SU-DHL-6 (cell line): ENCODE data around the gene C6orf132.

Experiments used
- H2AFZ ChIP-seq: fragments of 200-600 bp; sonication (generic); 2 replicates; pipeline ENCODE4 v1.6.1; 2014; ENCODE audit warnings: low read depth, mild to moderate bottlenecking, moderate library complexity, mixed read lengths, antibody characterized with exemption, low read length; ENCODE audit not compliant: severe bottlenecking
- H3F3A ChIP-seq: fragments of 200-600 bp; shearing (Covaris generic); 2 replicates; pipeline ENCODE4 v1.6.0; 2016; ENCODE audit warnings: antibody characterized with exemption, mild to moderate bottlenecking; ENCODE audit not compliant: insufficient read depth
- H3K27ac ChIP-seq: fragments of 200-600 bp; sonication (generic); 2 replicates; pipeline ENCODE4 v1.5.1; 2016; ENCODE audit warnings: low read depth, mild to moderate bottlenecking, low read length, moderate library complexity, mixed read lengths
- H3K27me3 ChIP-seq: fragments of 200-600 bp; sonication (generic), shearing (Covaris generic); 2 replicates; pipeline ENCODE4 v1.6.0; 2014; ENCODE audit warnings: mild to moderate bottlenecking, low read length
- H3K36me3 ChIP-seq: fragments of 200-600 bp; sonication (generic); 2 replicates; pipeline ENCODE4 v1.6.1; 2014; ENCODE audit warnings: mild to moderate bottlenecking, low read length, mixed read lengths
- H3K4me2 ChIP-seq: fragments of 300-600, 200-600 bp; shearing (Covaris generic), sonication (generic); 2 replicates; pipeline ENCODE4 v1.6.0; 2014; ENCODE audit warnings: low read length, low read depth, mild to moderate bottlenecking; ENCODE audit not compliant: poor library complexity, severe bottlenecking
- H3K4me3 ChIP-seq: fragments of 200-600 bp; sonication (generic); 2 replicates; pipeline ENCODE4 v1.5.1; 2014; ENCODE audit warnings: antibody characterized with exemption, low read length, mild to moderate bottlenecking, mixed read lengths; ENCODE audit not compliant: insufficient read depth, poor library complexity, severe bottlenecking
- H3K79me2 ChIP-seq: fragments of 200-600 bp; sonication (generic); 2 replicates; pipeline ENCODE4 v1.6.1; 2014; ENCODE audit warnings: mild to moderate bottlenecking, low read length, moderate library complexity; ENCODE audit not compliant: insufficient read depth
- H3K9ac ChIP-seq: fragments of 200-600 bp; sonication (generic); 2 replicates; pipeline ENCODE4 v1.7.0; 2014; ENCODE audit warnings: mild to moderate bottlenecking, low read length
- H3K9me2 ChIP-seq: fragments of 200-600 bp; sonication (generic); replicated peaks from 2 replicates; pipeline ENCODE4 v1.6.1; 2014; ENCODE audit warnings: low read length; ENCODE audit not compliant: insufficient read depth
- H3K9me3 ChIP-seq: fragments of 200-600 bp; sonication (generic); 2 replicates; pipeline ENCODE4 v1.6.1; 2014; ENCODE audit warnings: low read length, mixed read lengths; ENCODE audit not compliant: insufficient read depth
- H4K20me1 ChIP-seq: fragments of 200-600 bp; sonication (generic); 2 replicates; pipeline ENCODE4 v1.6.1; 2014; ENCODE audit warnings: low read depth, mild to moderate bottlenecking, antibody characterized with exemption, low read length, moderate library complexity, mixed read lengths
- EZH2phosphoT487 ChIP-seq: fragments of 200-600 bp; sonication (generic), shearing (Covaris generic); conservative IDR thresholded peaks from 2 replicates; pipeline ENCODE4 v1.6.1; 2018; ENCODE audit warnings: mild to moderate bottlenecking, antibody characterized with exemption, low read length, moderate library complexity, mixed read lengths
- TF ChIP-seq, protein P1 (sequence below): fragments of 200-600 bp; sonication (generic); IDR thresholded peaks from one replicate; pipeline ENCODE4 v1.5.1; 2017; ENCODE audit warnings: antibody characterized with exemption, mild to moderate bottlenecking, low read length, moderate library complexity; ENCODE audit not compliant: insufficient read depth, poor library complexity, severe bottlenecking

C6orf132 gene

DNA sequence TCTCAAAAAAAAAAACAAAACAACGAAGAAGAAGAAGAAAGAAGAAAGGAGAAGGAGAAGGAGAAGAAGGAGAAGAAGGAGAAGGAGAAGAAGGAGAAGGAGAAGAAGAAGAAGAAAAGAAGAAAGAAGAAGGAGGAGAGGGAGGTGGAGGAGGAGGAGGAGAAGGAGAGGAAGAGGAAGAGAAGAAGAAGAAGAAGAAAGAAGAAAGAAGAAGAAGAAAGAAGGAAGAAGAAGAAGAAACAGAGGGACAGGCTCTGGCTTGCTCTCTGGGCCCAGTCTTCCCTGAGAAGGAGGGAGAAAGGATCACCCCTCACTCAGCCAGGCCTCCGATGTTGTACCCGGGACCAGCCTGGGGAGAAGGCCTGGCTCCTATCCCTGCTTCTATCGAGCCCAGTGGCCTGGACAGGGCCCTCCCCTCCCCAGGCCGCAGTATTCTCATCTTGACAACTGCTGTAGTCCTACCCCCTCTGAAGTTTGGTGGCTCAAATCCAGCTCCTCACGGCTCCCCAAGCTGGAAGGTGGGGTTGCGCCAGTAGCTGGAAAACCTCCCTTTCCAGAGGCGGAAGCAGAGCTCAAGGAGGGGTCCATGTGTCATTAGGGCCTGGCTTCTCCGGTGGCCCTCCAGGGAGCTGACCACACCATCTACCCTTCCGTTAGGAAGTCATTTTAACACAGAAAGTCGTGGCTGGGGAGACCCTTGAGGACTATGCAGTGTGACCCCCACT, 18.9 kb downstream of the C6orf132 start:
- Histone ChIP-seq H3F3A (no peaks in the 10 kb centered on the region), H3K36me3 (no peaks in the 10 kb centered on the region), H3K4me2 (no peak overlapping the region), H3K4me3 (no peak overlapping the region), H3K79me2 (no peaks in the 10 kb centered on the region), H3K27ac (no peak overlapping the region), H2AFZ (no peak overlapping the region), H3K27me3 (no peaks in the 10 kb centered on the region), H3K9me3 (no peaks in the 10 kb centered on the region), H3K9me2 (no peaks in the 10 kb centered on the region), H3K9ac (no peak overlapping the region), H4K20me1 (no peaks in the 10 kb centered on the region)
- TF ChIP-seq, protein P1, sequence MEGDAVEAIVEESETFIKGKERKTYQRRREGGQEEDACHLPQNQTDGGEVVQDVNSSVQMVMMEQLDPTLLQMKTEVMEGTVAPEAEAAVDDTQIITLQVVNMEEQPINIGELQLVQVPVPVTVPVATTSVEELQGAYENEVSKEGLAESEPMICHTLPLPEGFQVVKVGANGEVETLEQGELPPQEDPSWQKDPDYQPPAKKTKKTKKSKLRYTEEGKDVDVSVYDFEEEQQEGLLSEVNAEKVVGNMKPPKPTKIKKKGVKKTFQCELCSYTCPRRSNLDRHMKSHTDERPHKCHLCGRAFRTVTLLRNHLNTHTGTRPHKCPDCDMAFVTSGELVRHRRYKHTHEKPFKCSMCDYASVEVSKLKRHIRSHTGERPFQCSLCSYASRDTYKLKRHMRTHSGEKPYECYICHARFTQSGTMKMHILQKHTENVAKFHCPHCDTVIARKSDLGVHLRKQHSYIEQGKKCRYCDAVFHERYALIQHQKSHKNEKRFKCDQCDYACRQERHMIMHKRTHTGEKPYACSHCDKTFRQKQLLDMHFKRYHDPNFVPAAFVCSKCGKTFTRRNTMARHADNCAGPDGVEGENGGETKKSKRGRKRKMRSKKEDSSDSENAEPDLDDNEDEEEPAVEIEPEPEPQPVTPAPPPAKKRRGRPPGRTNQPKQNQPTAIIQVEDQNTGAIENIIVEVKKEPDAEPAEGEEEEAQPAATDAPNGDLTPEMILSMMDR, result no peak
- no peak for TF ChIP-seq EZH2phosphoT487

DNA sequence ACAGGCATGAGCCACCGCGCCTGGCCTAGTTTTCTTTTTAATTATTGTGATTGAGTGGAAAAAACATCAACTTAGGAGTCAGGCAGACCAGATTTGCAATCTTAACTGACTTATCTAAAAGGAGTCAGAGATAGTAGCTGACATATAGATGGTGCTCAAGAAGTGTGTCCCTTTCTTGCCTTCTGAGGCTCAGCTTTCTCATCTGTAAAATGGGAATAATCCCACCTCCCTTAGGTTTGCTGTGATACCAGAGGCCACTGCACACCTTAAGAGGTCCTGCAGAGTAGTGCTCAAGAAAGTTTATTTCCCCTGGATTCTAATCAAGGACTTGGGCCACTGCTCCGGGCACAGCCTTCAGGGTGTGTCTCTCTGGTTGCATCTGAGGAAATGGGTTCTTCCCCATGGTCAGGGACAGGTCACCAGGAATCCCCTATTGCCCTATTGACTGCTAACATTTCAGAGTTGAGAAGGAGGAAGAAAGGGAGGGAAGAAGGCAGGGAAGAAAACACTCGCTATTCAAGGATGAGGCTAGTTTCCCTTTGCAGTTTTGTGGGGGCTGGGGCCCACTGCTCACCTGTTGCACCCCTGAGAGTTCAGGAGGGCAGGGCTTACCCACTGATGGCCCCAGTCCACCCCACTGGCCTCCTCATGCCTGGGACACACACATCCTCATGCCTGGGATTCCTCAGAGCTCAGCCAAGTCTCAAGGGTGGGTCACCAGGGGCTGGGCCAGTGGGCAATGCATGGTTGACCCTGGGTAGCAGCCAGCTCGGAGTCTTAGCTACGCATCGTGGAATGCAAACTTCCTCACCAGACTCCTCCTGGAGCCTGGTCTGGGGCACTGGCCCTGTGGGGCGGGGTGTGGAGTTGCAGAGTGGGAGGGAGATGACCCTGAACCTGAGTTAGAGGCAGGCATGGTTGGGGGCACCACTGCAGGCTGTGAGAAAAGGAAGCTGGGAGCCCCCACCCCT, 21.2 kb downstream of the C6orf132 start:
- Histone ChIP-seq H3K79me2 (no peaks in the 10 kb centered on the region), H3F3A (no peaks in the 10 kb centered on the region), H4K20me1 (no peaks in the 10 kb centered on the region), H3K9ac (no peak overlapping the region), H3K4me3 (no peak overlapping the region), H3K9me2 (no peaks in the 10 kb centered on the region), H3K27ac (no peak overlapping the region), H2AFZ (no peak overlapping the region), H3K27me3 (no peaks in the 10 kb centered on the region; the same call in 1 of the 2 replicates), H3K4me2 (no peak overlapping the region), H3K36me3 (no peaks in the 10 kb centered on the region), H3K9me3 (no peaks in the 10 kb centered on the region)
- TF ChIP-seq, protein P1, result no peak

GRCh38 chr6:42118162-42119001, 24.0 kb downstream of the C6orf132 start:
- Histone ChIP-seq H4K20me1 (no peaks in the 10 kb centered on the region), H3K27me3 (no peaks in the 10 kb centered on the region; the same call in 1 of the 2 replicates), H3K9ac (no peak overlapping the region), H3K36me3 (no peaks in the 10 kb centered on the region), H3K9me3 (no peaks in the 10 kb centered on the region), H2AFZ (no peak overlapping the region), H3F3A (no peaks in the 10 kb centered on the region), H3K4me3 (no peak overlapping the region), H3K4me2 (no peak overlapping the region), H3K27ac (no peak overlapping the region), H3K9me2 (no peaks in the 10 kb centered on the region), H3K79me2 (no peaks in the 10 kb centered on the region)
- TF ChIP-seq EZH2phosphoT487, result no peak
- TF ChIP-seq, protein P1, result no peak
